NCI-H1092 (cell line): ENCODE results near the gene MAL.

ENCODE experiments used
- DNase-seq: peaks from one replicate; lab custom pipeline; 2025; lab: John Stamatoyannopoulos, UW

The MAL gene

DNA sequence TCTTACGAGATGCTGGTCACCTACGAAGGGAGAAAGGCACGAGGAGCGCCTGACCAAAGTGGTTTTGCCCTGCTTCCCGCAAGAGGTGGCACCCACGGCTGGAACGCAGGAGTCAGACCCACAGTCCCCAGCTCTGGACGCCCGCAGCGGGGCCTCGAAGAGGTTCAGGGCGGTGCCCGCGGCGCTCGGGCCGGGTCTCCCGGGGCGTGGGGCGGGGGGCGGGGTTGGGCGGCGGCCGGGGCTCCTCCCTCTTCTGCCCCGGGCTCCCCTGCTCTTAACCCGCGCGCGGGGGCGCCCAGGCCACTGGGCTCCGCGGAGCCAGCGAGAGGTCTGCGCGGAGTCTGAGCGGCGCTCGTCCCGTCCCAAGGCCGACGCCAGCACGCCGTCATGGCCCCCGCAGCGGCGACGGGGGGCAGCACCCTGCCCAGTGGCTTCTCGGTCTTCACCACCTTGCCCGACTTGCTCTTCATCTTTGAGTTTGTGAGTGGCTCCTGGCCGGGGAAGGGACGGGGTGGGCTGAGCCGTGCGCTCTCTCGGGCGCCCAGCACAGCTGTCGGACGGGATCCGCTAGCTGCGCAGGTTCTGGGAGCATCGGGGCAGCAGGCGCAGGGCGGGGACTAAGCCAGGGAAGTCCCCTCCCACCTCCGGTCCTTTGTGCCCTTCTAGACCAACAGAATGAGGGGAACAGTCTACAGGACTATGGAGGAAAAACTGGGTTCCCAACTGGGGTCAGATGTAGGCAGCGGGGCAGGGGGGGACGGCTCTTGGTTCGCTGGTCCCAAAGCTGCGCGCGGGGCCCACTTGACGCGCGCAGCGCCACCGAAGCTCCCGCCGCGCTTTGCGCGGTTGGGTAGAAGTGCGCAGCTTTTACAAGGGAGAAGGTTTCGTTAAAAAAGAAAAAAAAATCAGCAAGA lies at the start of gene MAL:
Gene MAL (plus strand): TSS at position 303 of the 914 bp plus-strand sequence. CDS start 85 bp downstream, at position 388.
- no peak for DNase-seq

DNA sequence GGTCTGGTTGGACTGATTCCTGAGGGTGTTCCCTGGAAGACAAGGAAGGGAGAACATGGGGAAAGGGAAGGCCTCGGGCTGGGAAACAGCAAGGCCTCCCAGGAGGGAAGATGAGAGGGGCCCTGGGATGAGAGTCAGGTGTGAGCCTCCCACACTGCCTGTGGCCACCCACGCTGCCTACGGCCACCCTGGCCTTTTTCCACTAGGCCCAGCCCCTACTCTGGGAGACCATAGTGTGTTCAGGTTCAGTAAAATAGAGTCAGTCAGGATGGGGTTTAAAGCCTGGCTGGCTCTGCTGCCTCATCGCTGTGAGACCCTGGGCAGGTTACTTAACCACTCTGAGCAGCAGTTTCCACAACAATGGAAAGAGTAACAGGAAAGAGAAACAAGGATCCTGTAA lies 47.7 kb upstream of the MAL start:
- no peak for DNase-seq

DNA sequence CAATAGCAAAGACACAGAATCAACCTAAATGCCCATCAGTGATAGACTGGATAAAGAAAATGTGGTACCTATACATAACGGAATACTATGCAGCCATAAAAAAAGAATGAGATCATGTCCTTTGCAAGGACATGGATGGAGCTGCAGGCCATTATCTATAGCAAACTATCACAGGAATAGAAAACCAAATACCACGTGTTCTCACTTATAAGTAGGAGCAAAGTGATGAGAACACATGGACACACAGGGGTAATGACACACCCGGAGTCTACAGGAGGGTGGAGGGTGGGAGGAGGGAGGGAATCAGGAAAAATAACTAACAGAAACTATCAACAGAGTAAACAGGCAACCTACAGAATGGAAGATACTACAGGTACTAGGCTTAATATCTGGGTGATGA lies 46.6 kb upstream of the MAL start:
- DNase-seq = no peak

DNA sequence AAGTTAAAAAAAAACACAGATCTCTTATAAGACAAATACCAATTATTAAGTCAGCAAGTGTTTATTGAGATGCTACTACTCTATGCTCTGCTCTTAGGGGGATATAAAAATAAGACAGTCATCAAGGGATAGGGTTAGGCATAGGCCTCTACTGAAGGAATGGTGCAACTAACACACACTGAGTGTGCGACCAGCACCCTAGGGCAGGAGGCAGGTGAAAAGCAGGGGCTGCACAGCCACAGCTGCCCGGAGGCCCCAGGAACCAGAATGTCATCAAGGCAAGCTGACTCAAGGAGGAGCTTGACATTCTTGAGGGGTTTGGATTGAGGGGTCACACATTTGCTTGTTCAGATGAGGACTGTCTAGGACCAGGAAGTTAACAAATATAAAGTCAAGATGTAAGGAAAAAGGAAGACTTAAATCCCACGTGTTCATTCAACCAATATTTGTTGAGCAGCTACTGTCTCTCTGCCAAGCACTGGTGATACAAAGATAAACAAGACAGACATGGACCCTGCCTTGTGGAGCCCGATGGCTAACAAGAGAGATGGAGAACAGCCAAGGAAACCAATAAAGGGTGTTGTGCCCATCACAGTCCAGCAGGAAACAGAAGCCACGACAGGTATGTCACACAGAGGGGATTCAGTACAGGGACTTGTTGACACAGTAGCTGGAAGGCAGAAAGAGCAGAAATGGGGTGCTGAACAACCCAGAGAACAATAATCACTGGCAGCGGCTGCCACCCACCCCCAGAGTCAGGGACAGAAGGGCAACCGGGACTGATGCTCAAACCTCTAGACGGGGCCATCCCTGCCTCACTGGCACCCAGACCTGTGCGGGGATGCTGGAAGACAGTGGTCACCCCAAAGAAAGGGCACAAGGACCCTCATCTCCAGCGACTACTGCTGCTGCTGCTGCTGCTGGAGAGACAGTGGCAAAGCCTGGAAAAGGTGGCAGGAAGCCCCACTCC lies 45.8 kb upstream of the MAL start:
- DNase-seq = no peak

DNA sequence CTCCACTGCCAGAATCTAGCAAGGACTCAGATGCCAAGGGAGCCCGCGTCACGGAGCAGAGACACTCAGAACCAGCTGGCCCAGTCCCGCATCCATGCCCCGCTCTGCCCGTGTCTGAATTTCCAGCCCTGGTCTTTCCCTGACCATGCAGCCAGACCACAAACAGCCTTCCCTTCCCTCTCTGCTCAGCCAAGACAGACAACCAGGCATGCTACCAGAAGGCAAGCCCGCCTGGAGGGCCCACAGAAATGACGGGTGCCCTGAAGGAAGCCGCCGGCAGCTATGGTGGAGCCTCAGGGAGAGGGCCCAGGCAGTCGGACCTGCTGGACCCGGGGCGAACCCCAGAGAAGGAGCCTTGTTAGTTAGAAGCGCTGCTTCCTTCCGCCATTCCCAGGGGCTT lies 45.1 kb upstream of the MAL start:
- DNase-seq = no peak

DNA sequence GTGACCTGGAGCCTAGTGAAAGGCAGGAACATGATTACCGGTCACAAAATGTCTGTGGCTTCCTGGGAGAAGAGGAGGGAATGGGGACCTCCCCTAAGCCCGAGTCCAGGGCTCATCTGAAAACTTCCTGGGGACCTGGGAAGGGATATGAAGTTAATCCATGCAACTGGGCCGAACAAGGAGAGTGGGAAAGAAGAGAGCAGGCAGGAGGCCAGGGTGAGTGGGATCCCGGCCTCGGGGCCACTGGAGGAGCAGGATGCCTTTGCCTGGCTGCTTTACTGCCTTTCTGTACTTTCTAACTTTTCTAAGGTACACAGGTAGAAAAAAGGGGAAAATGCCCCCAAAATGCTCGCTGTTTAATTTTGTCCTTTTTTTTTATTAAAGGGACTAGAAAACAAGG lies 43.4 kb upstream of the MAL start:
- no peak for DNase-seq

DNA sequence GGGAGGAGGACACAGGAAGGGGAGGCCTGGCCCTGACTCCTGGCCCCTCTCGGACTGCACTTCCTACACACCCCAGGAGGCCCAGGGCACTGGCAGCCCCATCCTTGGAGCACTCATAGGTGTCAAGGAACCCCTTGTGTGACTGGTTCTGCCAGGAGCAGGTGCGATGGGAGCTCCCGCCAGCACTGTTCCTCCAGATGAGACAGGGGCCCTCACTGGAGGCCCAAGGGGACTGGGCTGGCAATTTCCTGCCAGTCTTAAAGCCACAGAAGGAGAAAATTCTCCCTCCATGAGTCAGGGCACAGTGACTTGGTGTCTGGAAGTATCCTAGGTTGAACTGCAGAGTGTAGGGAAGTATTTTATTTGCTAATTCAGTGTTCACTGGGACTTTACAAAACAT lies 42.8 kb upstream of the MAL start:
- DNase-seq = no peak

DNA sequence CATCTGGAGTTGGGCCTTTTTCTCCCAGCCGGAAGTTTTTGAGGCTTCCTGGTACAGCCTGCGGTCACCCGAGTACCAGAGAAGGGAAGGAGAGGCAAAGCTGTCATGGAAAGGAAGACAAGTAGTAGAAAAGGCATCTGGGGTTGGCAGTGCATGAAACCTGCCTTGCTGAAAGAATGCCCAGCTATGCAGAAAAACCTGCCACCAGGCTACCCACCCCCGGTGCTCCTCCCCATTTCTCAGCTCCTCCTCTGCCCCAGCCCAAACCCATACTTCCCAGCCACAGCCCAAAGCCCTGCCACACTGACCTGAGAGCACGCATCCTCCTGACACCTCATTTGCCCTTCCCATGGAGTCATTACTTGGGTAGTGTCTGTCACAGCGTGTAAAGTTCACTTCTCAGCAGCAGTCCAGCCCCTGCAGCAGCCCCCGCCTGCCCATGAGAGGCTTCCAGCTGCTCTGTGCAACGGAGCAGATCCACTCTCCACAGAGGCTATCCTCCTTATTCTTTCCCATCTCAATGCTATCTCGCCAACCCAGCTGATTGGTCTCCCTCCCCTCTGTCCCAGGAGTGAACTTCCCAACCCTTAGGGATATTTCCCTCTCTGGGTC lies 40.4 kb upstream of the MAL start:
- DNase-seq = no peak

DNA sequence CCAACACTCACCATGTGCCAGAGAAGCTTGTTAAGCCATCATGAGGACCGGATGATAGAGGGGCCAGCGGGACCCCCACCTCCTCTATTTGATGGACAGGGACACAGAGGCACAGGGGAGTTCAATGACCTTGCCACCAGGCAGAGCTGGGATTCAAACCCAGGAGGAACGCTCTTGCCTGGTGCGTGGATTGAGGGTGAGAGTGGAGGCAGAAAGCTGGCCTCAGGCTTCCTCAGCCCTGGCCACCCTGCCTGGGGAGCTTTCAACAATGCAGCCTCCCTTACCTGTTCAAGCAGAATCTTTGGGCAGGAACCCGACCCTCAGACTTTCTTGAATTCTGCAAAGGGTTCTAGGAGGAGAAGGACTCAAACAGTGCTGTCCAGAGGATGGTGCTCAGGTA lies 39.9 kb upstream of the MAL start:
- no peak for DNase-seq

DNA sequence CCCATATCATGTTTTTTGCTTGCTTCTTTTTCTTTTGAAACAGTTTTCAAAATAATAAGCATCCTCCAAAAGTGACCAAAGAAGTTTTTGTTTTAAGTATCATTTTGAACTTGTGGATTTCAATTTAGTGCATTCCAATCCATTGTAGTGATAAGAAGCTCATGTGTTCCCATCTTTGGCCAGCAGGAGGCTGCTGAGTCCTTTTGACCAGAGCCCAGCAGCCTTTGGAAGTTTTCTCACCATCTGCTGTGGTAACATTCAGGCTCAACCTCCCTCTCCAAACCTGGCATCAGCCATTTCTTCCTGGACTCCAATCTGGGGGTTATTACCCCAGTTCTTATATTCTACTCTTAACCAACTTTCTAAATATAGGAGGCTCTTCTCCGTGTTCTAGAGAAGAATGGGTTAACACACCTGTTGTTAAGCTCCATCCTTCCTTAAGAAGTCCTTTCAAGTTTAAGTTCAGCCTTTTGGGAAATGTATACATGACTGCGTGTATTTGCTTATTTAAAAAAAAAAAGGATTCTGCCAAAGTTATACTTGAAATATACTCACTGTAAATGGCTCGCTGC lies 39.0 kb upstream of the MAL start:
- peak; percentile 8 for DNase-seq

DNA sequence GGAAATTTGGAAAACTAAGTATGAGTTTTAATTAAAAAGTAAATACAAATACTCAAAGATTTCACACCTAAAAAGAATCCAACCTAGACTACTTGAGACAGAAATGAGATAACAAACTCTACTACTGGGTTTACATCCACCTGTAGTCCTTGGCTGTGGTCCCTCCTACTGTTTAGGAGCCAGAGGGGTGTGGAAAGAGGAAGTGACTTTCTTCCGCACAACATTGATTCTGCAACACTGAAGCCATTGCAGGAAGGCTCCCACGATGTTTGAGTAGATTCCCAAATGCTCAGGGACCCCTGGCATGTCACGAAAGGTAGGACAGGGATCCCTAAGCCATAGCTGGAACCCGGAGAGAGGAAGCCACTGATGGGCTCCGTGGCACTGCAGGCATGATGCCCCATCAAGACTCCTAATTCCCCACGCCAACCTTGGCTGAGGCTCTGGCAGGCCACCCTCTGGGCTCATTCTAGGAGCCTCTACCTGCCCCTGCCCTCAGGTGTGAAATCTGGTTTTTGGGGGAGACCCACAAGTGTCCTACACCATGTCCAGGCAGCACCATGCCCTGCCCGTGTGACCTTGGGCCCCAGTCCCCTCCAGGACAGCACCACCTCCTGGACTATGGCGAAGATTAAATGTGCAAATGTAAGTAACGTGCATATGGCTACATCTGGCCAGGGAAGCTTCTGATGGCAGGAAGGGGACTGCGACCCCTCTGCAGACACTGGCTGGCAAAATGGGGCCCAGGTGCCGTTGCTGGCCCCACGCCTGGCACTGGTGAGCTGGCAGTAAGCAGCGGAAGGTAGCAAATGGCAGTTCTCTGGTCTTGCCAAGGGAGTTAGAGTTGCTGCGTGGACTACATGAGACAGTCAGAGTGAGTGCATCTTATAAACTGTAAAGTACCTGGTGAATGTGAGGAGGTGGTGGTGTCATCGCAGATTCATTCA lies 38.2 kb upstream of the MAL start:
- DNase-seq = no peak

DNA sequence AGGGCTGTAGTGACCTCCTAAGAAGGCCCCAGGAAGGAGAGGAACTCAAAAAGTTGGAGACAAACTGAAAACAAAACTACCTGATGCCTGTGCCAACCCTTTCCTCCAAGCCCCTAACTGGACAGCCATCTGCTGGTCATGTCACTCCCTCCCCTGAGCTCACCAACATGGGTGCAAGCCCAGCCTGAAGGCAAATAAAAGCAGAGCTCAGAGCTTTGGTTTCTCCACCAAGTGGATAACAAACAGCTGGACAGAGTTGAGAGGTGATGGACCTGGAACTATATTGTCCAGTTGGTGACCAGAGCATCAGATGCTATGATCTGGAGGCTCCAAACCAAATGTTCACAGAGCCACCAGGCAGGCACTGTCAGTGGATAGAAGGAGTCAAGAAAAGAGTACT lies 34.6 kb upstream of the MAL start:
- DNase-seq = no peak

DNA sequence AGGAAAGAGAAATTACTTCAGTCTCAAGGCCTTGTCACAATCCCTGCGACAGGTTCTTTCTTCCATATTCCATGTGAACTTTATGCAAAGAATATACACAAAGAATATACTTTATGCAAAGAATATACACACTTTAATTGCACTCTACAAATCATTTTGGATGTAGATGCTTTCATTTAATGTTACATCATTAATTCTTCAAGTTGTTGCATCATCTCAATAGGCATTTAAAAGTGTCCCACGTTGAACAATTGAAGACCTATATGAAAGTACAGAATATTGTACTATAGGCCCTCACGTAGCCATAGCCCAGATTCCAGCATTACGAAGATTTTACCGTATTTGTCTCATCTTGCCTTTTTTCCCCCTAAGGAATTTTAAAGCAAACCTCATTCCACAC lies 33.1 kb upstream of the MAL start:
- no peak for DNase-seq

DNA sequence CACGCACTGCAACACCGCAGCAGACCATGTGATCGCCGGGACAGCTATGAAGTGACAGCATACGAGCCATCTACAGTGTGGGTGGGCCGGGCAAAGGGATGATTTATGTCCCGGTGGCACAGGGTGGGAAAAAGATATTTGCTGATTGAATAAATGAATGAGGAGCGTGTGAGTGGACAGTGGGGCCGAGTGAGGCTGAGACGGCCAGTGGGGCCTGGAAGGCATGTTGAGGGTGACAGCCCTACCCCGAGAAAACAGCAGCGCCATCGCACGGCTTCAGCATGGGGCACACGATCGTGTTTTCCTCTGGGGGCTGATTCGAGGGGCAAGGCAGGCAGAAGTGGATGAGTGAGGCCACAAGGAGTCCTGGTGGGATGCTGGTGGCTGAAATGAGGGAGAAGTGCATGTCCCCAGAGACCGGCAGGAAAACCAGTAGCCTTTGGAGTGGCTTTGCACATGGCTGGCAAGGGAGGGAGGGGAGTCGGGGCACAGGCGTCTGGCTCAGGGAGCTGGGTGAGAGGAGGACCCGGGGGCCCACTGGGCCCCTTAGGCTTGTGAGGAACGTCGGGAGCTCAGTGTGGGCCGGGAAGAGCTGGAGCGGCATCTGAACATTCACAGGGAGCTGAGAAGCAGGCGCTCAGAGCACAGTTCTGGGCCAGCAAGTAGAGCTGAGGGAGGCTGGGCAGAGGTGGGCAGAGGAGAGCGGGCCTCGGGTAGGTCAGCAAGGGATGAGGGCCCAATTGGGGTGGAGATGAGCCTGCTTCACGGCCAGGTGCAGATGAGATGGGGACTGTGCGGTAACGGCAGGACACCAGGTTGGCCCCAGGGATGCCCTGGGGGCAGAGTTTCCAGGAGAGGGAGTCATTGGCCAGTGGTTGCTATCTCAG lies 32.1 kb upstream of the MAL start:
- DNase-seq = no peak

DNA sequence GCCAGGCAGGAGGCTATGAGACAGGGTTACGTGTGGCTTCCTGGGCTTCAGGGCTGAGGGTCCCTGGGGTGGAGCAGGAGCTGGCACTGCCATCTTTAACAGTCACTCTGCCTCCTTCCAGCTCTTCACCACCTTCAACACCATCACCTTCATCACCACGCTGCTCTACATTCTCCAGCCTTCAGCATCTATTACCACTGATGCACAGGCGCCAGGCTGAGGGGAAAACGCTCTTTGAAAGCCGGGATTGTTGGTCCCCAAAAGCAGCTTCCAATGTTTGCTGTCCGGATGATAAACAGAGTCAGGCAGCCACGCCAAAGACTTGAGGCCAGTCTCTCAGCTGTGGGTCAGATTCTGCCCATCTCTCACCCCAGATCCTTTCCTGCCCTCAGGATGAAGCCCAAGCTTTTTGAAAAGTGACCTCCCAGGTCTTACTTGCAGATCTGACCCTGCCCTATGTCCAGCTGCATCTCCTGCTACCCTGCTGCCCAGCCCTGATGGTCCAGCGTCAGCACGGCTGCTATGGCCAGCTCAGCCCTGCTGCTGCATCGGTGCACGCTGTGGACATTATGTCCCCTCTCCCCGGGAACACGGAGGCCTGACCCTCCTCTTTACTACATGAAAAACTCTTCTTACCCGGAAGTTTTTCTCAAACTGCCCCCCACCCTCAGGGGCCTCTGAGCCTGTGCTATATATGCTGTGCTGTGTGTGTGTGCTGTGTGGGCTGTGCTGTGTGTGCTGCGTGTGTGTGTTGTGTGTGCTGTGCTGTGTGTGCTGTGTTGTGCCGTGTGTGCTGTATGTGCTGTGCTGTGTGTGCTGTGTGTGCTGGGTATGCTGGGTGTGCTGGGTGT lies 31.2 kb upstream of the MAL start:
- DNase-seq = no peak

DNA sequence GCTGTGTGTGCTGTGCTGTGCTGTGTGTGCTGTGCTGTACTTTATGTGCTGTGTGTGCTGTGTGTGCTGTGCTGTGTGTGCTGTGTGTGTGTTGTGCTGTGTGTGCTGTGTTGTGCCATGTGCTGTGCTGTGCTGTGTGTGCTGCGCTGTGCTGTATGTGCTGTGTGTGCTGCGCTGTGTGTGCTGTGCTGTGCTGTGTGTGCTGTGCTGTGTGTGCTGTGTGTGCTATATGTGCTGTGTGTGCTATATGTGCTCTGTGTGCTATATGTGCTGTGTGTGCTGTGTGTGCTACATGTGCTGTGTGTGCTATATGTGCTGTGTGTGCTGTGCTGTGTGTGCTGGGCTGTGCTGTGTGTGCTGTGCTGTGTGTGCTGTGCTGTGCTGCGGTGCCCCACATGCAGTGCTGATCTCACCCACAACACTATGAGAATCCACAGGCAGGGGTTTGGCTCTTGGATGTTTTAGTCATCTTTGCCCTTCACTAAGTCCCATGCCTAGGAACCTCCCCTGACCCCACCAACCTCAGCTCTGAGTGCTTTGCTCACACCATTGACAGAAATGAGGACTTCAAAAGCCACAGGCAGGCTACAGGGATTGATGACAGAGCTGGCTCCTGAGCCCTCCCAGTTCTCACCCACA lies 30.5 kb upstream of the MAL start:
- DNase-seq = no peak

DNA sequence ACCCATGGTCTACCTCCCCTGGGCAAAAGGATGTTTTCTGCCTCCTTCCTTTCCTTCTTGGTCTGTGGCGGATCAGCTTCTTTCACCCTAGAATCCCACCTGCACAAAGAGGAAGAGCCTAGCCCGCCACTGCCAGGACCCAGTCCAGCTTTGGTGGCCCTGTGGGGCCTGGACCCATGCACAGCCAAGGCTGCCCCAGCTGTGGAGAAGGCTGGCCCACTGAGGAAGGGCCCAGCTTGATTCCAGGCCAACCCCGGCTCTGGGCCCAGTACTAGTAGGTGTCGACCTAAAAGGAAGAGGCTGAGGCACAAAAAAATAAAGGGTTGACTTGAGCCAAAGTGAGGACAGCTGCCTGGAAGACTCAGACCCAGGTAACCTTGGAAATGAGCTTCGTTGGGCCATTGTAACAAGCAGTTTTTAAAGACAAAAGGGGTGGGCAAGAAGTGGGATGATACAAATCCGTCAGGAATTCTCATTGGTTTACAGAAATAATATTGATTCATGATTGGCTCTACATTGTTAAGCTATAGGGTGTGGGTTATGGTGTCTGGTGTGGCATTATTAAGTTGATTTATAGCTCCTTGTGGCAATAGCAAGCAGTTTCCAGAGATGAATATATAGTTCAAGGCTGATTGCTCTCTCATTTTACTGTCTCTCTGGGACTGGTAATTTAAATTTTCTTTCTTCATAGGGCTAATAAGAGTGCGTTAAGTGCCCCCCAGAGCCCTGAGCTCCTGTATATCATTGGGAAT lies 29.8 kb upstream of the MAL start:
- DNase-seq = no peak
